Ovary (tissue), 9 donors: Measurements from ENCODE around the gene WDR20. TPM values are rescaled to one million over a fixed set of nuclear protein-coding genes. Genes with fewer than 3 reads are reported as not detected.

Source experiments
- DNase-seq, 5 donors: peaks; one replicate each; pipeline ENCODE4 v3.0.0-alpha.2; 2019 to 2020
- H3K27ac ChIP-seq, 2 donors: fragments of 200-600 bp; one replicate each; pipeline versions ENCODE4 v1.5.1 to v1.8.0; 2019 to 2022
- H3K27me3 ChIP-seq: fragments of 200-600 bp; one replicate; pipeline ENCODE4 v1.8.0; 2022
- H3K36me3 ChIP-seq: fragments of 200-600 bp; sonication (generic); one replicate; pipeline ENCODE4 v1.5.1; 2019
- H3K4me1 ChIP-seq: one replicate; pipeline ENCODE4 v1.8.1; 2013; ENCODE audit warnings: mild to moderate bottlenecking, moderate library complexity; ENCODE audit not compliant: insufficient read depth
- H3K4me3 ChIP-seq: fragments of 200-600 bp; sonication (generic); one replicate; pipeline ENCODE4 v1.5.1; 2017
- H3K9me3 ChIP-seq, 2 donors: fragments of 200-600 bp in 1 of 2; sonication (generic) in 1 of 2; one replicate each; pipeline versions ENCODE4 v1.5.1 to v1.8.1; 2013 to 2019; ENCODE audit warnings: mild to moderate bottlenecking in 1 of 2, moderate library complexity in 1 of 2
- EP300 ChIP-seq: sonication (generic); formaldehyde crosslinking; IDR thresholded peaks from one replicate; pipeline ENCODE4 v1.6.1; 2017; ENCODE audit warnings: antibody characterized with exemption
- POLR2A ChIP-seq: fragments of 450-650 bp; IDR thresholded peaks from one replicate; pipeline ENCODE4 v1.6.1; 2017; ENCODE audit warnings: antibody characterized with exemption, mild to moderate bottlenecking, moderate library complexity
- WGBS, 3 donors: extraction: QIAGEN DNeasy Blood & Tissue Kit in 1 of 3; methylation state at CpG; one replicate each; pipeline versions ENCODE4 v1.1.5 to v1.1.7; 2013 to 2017; 5-methylcytosine and 5-hydroxymethylcytosine counted together
- intact Hi-C, 4 donors: fragments of 100-400 bp; cut with DNase I; formaldehyde crosslinking; loops; one replicate each; pipeline versions ENCODE4 v1.11.0 to v1.15.1; 2022 to 2023
- polyA plus RNA-seq, 2 donors: library from polyadenylated mRNA; stranded (reverse); fragments of 200-250 nt in 1 of 2; fragments of 350-450 nt in 1 of 2; fragmentation: Illumina TruSeq in 1 of 2; extraction: RNeasy Lipid Tissue Mini Kit (QIAGEN cat#74804) in 1 of 2; gene quantifications; one replicate each; pipeline ENCODE4 v1.2.3, GENCODE V29; 2013 to 2014
- total RNA-seq, 7 donors: library from RNA; depleted of rRNA in 2 of 7; stranded (reverse); fragments of >200 nt in 2 of 7; fragmentation: NEBNext Ultra II Directional in 3 of 7; extraction: Animal tissue kit (Norgen Biotek cat#: 25700) in 3 of 7; gene quantifications; one replicate each; pipeline versions ENCODE4 v1.1.0 to v1.2.4, GENCODE V29; 2016 to 2023
- TF ChIP-seq, protein P1 (sequence below), 3 donors: fragments of 450-650 bp in 2 of 3; fragments of 200-600 bp in 1 of 3; IDR thresholded peaks; one replicate each; pipeline versions ENCODE4 v1.5.1 to v1.8.0; 2016 to 2022; ENCODE audit warnings: antibody characterized with exemption in 3 of 3, mild to moderate bottlenecking in 1 of 3
- donor health status: DM: no; HTN: no; CAD: no; lungs with moderate emphysema.
- donor health status: DM: no; HTN: no; CAD: no.
- donor health status: Bipolar disorder and iron deficiency.
- donor health status: DM: yes; HTN: yes; CAD: no.
- donor health status: DM: no; HTN: no; CAD: no.
- donor health status: DM: yes; HTN: yes; CAD: no.

Gene WDR20
- total and polyA plus RNA-seq, 9 donors = 13.4 to 42.2 (median 26.8) TPM

GRCh38 chr14:102197317-102197853 lies 57.7 kb downstream of the WDR20 start:
- no peaks in the 10 kb centered on the region for H3K9me3 ChIP-seq
- H3K27me3 ChIP-seq = no peaks in the 10 kb centered on the region
- WGBS, 3 donors = 41 to 59% (median 59%) methylated on average over 5 of the region's 5 CpGs
- H3K4me1 ChIP-seq = no peaks in the 10 kb centered on the region
- no peak overlapping the region for H3K4me3 ChIP-seq
- no peak overlapping the region for H3K27ac ChIP-seq
- intact Hi-C loops = no loop called here
- H3K36me3 ChIP-seq = no peaks in the 10 kb centered on the region
- no peak for DNase-seq
- TF ChIP-seq, protein P1, sequence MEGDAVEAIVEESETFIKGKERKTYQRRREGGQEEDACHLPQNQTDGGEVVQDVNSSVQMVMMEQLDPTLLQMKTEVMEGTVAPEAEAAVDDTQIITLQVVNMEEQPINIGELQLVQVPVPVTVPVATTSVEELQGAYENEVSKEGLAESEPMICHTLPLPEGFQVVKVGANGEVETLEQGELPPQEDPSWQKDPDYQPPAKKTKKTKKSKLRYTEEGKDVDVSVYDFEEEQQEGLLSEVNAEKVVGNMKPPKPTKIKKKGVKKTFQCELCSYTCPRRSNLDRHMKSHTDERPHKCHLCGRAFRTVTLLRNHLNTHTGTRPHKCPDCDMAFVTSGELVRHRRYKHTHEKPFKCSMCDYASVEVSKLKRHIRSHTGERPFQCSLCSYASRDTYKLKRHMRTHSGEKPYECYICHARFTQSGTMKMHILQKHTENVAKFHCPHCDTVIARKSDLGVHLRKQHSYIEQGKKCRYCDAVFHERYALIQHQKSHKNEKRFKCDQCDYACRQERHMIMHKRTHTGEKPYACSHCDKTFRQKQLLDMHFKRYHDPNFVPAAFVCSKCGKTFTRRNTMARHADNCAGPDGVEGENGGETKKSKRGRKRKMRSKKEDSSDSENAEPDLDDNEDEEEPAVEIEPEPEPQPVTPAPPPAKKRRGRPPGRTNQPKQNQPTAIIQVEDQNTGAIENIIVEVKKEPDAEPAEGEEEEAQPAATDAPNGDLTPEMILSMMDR (IDR thresholded peaks at IDR 0.05) = no peak
- TF ChIP-seq EP300 (no peak), POLR2A (no peak)

DNA sequence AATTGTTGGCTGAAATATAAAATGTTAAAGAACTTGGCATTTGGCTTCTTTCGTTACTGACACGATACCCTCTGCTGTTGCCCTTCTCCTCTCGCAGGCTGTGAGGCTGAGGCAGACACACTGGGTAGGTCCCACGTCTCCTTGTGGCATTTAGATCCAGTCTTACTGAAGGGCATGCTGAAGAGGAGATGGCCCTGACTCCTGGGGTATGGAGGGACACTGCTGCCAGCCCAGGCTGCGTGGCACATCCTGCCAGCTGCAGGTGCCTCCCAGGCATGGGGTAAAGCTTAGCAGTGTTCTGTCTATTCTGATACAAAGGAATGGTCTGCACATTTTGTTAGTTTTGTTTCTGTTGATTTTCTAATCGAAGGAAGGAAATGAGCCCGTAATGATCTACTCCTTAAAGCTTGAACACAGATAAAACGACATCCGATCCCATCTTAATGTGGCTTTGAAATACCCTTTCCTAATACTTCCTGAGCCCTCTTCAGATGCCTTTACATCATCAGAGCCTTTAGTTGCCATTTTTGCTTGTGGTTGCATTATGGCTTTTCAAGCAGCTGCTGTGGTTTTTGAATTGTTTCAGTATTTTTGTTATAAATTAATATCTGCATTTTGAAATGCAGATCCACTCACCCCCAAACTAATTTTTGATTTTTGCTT lies 61.1 kb downstream of the WDR20 start:
- H3K36me3 ChIP-seq = no peaks in the 10 kb centered on the region
- intact Hi-C loops = no loop called here
- no peak overlapping the region for H3K27ac ChIP-seq
- WGBS, 3 donors = 82 to 86% (median 84%) methylated on average over 9 of the region's 9 CpGs
- no peaks in the 10 kb centered on the region for H3K27me3 ChIP-seq
- H3K9me3 ChIP-seq = no peaks in the 10 kb centered on the region
- peaks cover 3% of the 10 kb centered on the region for H3K4me1 ChIP-seq
- TF ChIP-seq, protein P1 (IDR thresholded peaks at IDR 0.05) = no peak
- TF ChIP-seq POLR2A (no peak), EP300 (no peak)
- no peak overlapping the region for H3K4me3 ChIP-seq
- no peak for DNase-seq

GRCh38 chr14:102201353-102201738 lies 61.6 kb downstream of the WDR20 start:
- TF ChIP-seq EP300 (no peak), POLR2A (no peak)
- TF ChIP-seq, protein P1 (IDR thresholded peaks at IDR 0.05) = no peak

DNA sequence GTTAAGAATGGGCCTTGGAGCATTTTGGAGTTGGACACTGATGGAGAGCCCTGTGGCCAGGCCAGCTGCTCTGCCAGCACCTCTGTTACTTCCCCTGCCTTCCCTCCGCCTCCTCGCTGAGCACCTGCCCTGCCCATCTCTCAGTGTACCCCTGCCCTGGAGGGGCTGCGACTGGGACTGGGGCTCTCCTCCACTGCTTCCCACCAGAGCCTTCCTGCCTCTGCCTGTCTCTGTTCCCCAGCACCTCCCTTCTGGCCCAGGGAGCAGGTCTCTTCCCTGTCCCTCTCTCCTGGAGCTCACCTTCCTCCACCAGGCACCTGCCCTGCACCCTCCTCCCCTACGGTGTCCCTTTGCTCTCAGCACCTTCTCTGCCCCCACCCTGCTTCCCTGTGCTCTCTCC lies 62.1 kb downstream of the WDR20 start:
- Histone ChIP-seq H3K4me1 (peaks cover 3% of the 10 kb centered on the region), H3K27ac (no peak overlapping the region), H3K27me3 (no peaks in the 10 kb centered on the region), H3K4me3 (no peak overlapping the region), H3K36me3 (no peaks in the 10 kb centered on the region), H3K9me3 (no peaks in the 10 kb centered on the region)
- DNase-seq = no peak
- WGBS, 3 donors = 84 to 95% (median 86%) methylated on average over 4 of the region's 4 CpGs
- intact Hi-C loops = no loop called here
- TF ChIP-seq EP300 (no peak), POLR2A (no peak)
- TF ChIP-seq, protein P1 (IDR thresholded peaks at IDR 0.05) = no peak

More at GRCh38 chr14:102201353-102201738, 61.6 kb downstream of the WDR20 start:
- Histone ChIP-seq H3K4me1 (peaks cover 3% of the 10 kb centered on the region), H3K27ac (no peak overlapping the region), H3K27me3 (no peaks in the 10 kb centered on the region), H3K36me3 (no peaks in the 10 kb centered on the region), H3K4me3 (no peak overlapping the region), H3K9me3 (no peaks in the 10 kb centered on the region)
- WGBS, 3 donors = 82 to 91% (median 90%) methylated on average over 9 of the region's 9 CpGs
- intact Hi-C loops = no loop called here
- no peak for DNase-seq
